KOPT-K1 (cell line): ENCODE results near the gene NMNAT3.

Experiments
- H3K27ac ChIP-seq: fragments of 200-600 bp; sonication (generic); 2 replicates; pipeline ENCODE4 v1.5.1; 2016; ENCODE audit warnings: antibody characterized with exemption, mild to moderate bottlenecking, low read depth, low read length; ENCODE audit not compliant: poor library complexity, severe bottlenecking
- H3K36me3 ChIP-seq: fragments of 200-600 bp; sonication (generic); 2 replicates; pipeline ENCODE4 v1.5.1; 2017; ENCODE audit warnings: antibody characterized with exemption, mild to moderate bottlenecking, low read length, moderate library complexity; ENCODE audit not compliant: insufficient read depth
- H3K9me3 ChIP-seq: fragments of 200-600 bp; sonication (generic); 2 replicates; pipeline ENCODE4 v1.5.1; 2017; ENCODE audit warnings: antibody characterized with exemption, low read length, mild to moderate bottlenecking; ENCODE audit not compliant: insufficient read depth, poor library complexity, severe bottlenecking

NMNAT3 gene

DNA sequence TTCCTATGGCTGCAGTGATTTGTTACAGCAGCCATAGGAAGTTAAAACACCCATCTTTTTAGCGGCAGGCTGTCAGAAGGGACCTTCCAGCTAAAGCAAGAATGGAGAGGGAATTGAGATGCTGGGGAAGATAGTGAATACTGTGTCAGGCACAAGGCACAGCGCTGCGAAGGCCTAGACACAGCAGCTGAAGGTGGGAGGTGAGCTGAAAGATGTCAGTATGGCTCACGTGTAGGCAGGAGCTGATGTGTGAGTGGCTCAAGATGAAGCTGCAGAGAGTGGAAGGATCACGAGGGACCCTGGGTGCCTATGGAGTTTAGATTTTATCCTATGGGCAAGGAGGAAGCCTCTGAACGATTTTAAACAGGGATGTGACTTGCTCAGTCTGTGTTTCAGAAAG is 44.3 kb downstream of the NMNAT3 start:
- Histone ChIP-seq H3K36me3 (no peaks in the 10 kb centered on the region), H3K9me3 (no peaks in the 10 kb centered on the region), H3K27ac (no peak overlapping the region)

- no peaks in the 10 kb centered on the region for H3K36me3 ChIP-seq
- H3K27ac ChIP-seq, result no peak overlapping the region
- no peaks in the 10 kb centered on the region for H3K9me3 ChIP-seq
Observed at GRCh38 chr3:139630542-139630941, 47.2 kb downstream of the NMNAT3 start.

GRCh38 chr3:139629033-139629432 is 48.7 kb downstream of the NMNAT3 start:
- Histone ChIP-seq H3K36me3 (no peaks in the 10 kb centered on the region), H3K27ac (no peak overlapping the region), H3K9me3 (no peaks in the 10 kb centered on the region)

DNA sequence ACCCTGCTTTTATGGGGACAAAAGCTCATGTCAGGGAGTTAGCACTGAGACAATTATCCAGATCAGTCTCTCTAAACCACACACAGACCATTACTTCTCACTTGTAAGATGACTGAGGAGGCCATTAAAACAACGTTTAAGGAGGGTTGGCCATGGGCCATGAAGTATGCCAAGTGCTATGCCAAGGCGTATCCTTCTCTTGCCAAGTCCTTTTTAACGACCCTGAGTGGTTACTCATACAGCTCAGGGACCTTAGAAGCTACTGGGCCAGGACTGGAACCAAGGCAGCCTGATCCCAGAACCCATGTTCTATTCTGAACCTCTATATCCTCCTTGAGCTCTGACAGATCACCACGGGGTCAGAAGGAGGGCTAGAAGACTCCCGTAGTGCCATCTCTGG is 50.0 kb downstream of the NMNAT3 start:
- Histone ChIP-seq H3K27ac (no peak overlapping the region), H3K36me3 (no peaks in the 10 kb centered on the region), H3K9me3 (no peaks in the 10 kb centered on the region)

DNA sequence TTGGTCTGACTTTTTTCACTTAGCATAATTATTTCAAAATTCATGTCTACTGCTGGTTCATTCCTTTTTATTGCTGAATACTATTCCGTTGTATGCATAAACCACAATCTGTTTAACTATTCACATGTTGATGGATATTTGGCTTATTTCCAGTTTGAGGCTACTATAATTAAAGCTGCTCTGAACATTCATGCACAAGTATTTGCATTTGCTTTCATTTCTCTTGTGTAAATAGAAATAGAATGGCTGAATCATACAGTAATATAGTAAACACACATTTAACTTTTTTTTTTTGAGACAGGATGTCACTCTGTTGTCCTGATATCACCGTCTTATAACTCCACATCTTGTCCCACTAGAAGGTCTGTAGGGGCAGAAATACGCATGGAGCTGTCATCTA is 57.3 kb downstream of the NMNAT3 start:
- Histone ChIP-seq H3K27ac (no peak overlapping the region), H3K36me3 (no peaks in the 10 kb centered on the region), H3K9me3 (no peaks in the 10 kb centered on the region)

DNA sequence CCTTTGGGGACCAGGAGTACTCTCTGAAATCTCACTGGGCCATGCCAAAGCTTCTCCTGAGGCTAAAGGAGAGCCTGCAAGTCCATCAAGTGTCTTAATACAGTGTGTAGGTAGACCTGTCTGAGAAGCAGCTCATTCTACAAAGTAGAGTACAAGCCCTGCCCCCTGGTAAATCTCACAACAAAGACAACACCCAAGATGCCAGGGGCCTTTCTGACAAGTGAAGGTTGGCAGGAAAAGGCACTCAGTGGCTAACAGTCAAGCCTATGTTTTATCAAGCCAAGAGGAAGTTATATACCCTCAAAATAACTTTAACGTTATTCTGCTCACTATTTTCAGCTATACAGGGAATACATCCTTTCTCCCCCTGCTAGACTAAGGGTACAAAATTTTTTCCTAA is 58.3 kb downstream of the NMNAT3 start:
- no peaks in the 10 kb centered on the region for H3K9me3 ChIP-seq
- H3K36me3 ChIP-seq, result no peaks in the 10 kb centered on the region
- no peak overlapping the region for H3K27ac ChIP-seq

DNA sequence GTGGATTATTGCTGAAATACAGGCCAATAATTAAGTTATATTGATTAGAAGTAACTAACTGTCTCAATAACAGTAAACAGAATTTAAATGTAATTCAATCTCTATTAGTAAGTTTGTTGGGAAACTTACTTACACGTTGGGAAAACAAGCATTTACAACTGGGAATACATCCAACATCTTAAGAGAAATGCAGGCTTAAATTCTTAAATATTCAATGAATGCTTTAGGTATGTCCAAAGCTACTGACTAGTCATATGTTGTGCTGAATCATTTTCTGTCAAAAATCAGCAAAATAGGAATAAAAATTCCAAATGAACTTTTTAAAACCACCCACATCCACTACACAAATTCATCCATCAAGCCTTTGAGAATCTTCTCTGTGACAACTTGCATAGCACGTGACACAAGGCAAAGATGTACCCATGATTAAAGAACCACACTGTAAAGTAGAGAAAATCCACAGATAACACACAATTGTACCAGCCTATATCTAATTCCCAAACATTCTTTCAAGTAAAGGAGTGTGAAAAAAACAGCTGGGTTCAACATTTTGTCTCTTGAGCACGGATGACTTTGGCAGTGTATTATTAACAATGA is 60.0 kb downstream of the NMNAT3 start:
- Histone ChIP-seq H3K36me3 (no peaks in the 10 kb centered on the region), H3K27ac (no peak overlapping the region), H3K9me3 (no peaks in the 10 kb centered on the region)

- Histone ChIP-seq H3K9me3 (no peaks in the 10 kb centered on the region), H3K36me3 (no peaks in the 10 kb centered on the region), H3K27ac (no peak overlapping the region)
Observed at GRCh38 chr3:139611528-139611927, 66.2 kb downstream of the NMNAT3 start.

- H3K9me3 ChIP-seq, result no peaks in the 10 kb centered on the region
- H3K27ac ChIP-seq, result no peak overlapping the region
- H3K36me3 ChIP-seq, result no peaks in the 10 kb centered on the region
Observed at GRCh38 chr3:139610886-139611285, 66.9 kb downstream of the NMNAT3 start.

GRCh38 chr3:139608924-139609323 is 68.8 kb downstream of the NMNAT3 start:
- Histone ChIP-seq H3K9me3 (no peaks in the 10 kb centered on the region), H3K36me3 (no peaks in the 10 kb centered on the region), H3K27ac (no peak overlapping the region)

GRCh38 chr3:139608108-139608380 is 69.7 kb downstream of the NMNAT3 start:
- Histone ChIP-seq H3K9me3 (no peaks in the 10 kb centered on the region), H3K36me3 (no peaks in the 10 kb centered on the region), H3K27ac (no peak overlapping the region)

DNA sequence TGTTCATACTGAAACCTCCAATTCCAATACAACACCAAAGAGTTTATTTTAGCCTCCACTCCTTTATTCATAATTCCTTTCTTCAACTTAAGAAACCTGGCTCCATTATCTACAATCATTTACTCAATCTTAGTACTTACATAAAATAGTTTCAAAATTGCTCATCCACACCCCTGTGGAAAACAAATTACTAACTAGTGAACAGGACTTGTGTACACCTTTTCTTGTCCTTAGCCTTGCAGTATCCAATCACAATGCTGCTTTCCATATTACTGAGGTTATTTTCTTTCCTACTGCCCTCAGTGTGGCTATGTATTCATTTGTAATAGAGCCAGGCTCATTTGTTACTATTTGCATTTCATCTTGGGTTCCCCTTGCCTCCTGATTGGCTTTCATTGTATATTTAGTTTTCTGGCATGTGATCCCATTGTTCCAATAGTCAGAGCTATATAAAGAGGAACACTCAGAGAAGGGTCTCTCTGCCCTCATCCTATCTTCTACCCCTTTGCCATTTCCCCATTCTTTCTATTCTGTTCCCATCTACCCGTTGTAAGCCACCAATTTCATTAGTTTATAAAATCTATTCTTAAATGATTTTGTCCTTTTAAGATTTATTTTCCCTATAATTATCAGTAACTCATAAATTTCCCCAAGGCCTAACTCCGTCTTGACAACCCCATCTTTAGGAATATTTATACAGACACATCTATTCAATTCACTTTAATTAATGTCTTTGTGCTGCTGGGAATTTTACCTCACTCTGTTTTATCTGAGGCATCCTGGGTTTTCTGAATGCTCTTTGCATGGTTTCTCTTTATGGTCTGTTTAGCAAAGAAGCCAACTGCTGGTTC is 70.3 kb downstream of the NMNAT3 start:
- H3K9me3 ChIP-seq, result no peaks in the 10 kb centered on the region
- H3K27ac ChIP-seq, result no peak overlapping the region
- H3K36me3 ChIP-seq, result no peaks in the 10 kb centered on the region

DNA sequence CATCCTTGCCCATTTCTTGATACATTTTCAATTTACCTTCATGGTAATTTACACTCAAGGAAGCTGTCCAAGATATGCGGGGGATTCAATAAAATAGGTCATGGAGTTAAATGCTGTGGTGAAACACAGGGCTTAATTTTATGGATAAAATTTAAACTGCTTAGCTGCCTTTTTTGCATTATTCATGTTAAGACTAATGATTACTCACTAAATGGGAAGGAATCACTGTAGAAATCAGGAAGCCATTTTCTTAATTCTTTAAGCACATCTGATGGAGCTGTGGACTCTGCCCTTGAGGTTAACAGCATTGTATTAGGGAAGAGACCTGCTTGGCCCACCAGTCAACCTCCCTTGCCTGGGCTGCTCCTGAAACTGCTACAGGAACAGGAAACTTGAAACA is 75.8 kb downstream of the NMNAT3 start:
- H3K27ac ChIP-seq, result no peak overlapping the region
- H3K36me3 ChIP-seq, result no peaks in the 10 kb centered on the region
- no peaks in the 10 kb centered on the region for H3K9me3 ChIP-seq

GRCh38 chr3:139601191-139601961 is 76.4 kb downstream of the NMNAT3 start:
- Histone ChIP-seq H3K27ac (no peak overlapping the region), H3K36me3 (no peaks in the 10 kb centered on the region), H3K9me3 (no peaks in the 10 kb centered on the region)

DNA sequence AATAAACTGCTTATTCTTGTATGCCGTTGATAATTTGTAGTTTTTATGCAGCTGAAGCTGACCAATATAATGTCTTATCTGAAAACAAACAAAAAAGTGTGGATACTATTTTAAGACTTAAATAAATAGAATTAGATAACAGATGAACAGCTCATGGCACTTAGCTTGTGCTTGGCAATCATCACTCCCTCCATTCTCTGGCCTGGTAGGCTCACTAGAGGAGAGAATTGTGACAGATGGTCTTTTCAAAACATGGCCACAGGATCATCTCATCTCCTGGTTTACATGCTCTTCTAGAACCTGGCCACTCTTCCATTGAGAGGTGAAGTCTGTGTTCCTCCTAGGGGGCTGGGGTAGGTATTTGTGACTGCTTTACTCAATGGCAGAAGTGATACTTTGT is 79.8 kb downstream of the NMNAT3 start:
- Histone ChIP-seq H3K27ac (no peak overlapping the region), H3K9me3 (no peaks in the 10 kb centered on the region), H3K36me3 (no peaks in the 10 kb centered on the region)
